Spleen (tissue), 11 donors: ENCODE data around the gene UBASH3A. TPM values are rescaled to one million over a fixed set of nuclear protein-coding genes. Genes with fewer than 3 reads are reported as not detected.
"Not testable (repeated sequence)": the region's sequence is repeated elsewhere in the genome, so short reads cannot be mapped to it uniquely, and the experiment has no call there.

ENCODE experiments used
- DNase-seq: peaks from one replicate; pipeline ENCODE4 v3.0.0-alpha.2; 2020
- H3K27ac ChIP-seq, 8 donors: fragments of 200-600 bp; sonication (generic) in 7 of 8; 1 replicate in 4 of 8; 2 replicates in 4 of 8; pipeline versions ENCODE4 v1.5.0 to v1.8.0; 2016 to 2021; ENCODE audit warnings: inconsistent platforms in 4 of 8, mild to moderate bottlenecking in 4 of 8, moderate library complexity in 1 of 8
- H3K27me3 ChIP-seq, 7 donors: fragments of 200-600 bp; sonication (generic) in 6 of 7; replicated peaks in 1 of 7; 1 replicate in 4 of 7; 2 replicates in 3 of 7; pipeline versions ENCODE4 v1.5.0 to v1.8.0; 2016 to 2021; ENCODE audit warnings: inconsistent platforms in 3 of 7, mild to moderate bottlenecking in 1 of 7
- H3K36me3 ChIP-seq, 6 donors: fragments of 200-600 bp; sonication (generic) in 5 of 6; 1 replicate in 4 of 6; 2 replicates in 2 of 6; pipeline versions ENCODE4 v1.5.0 to v1.8.0; 2016 to 2021; ENCODE audit warnings: inconsistent platforms in 2 of 6
- H3K4me1 ChIP-seq, 6 donors: fragments of 200-600 bp; sonication (generic) in 5 of 6; 1 replicate in 3 of 6; 2 replicates in 3 of 6; pipeline versions ENCODE4 v1.5.0 to v1.8.0; 2016 to 2021; ENCODE audit warnings: inconsistent platforms in 3 of 6
- H3K4me3 ChIP-seq, 8 donors: fragments of 200-600 bp; sonication (generic) in 7 of 8; 1 replicate in 4 of 8; 2 replicates in 4 of 8; pipeline versions ENCODE4 v1.5.0 to v1.8.0; 2016 to 2021; ENCODE audit warnings: inconsistent platforms in 4 of 8, mild to moderate bottlenecking in 4 of 8, moderate library complexity in 2 of 8
- H3K9me3 ChIP-seq, 8 donors: fragments of 200-600 bp; sonication (generic) in 7 of 8; 1 replicate in 4 of 8; 2 replicates in 4 of 8; pipeline versions ENCODE4 v1.5.0 to v1.8.0; 2016 to 2021; ENCODE audit warnings: inconsistent platforms in 4 of 8
- CTCF ChIP-seq, 11 experiments: fragments of 200-600 bp in 7 of 11; fragments of 450-650 bp in 4 of 11; sonication (generic) in 4 of 11; IDR thresholded peaks in 8 of 11; conservative IDR thresholded peaks in 3 of 11; 1 replicate in 7 of 11; 2 replicates in 4 of 11; pipeline versions ENCODE4 v1.4.0 to v1.8.0; 2016 to 2021; ENCODE audit warnings: antibody characterized with exemption in 11 of 11, inconsistent platforms in 4 of 11, mild to moderate bottlenecking in 1 of 11
- POLR2A ChIP-seq, 3 donors: fragments of 450-650 bp; IDR thresholded peaks; one replicate each; pipeline ENCODE4 v1.5.1; 2017; ENCODE audit warnings: antibody characterized with exemption in 3 of 3, mild to moderate bottlenecking in 1 of 3
- POLR2AphosphoS5 ChIP-seq, 3 donors: sonication (generic); formaldehyde crosslinking; IDR thresholded peaks; one replicate each; pipeline ENCODE4 v1.5.1; 2017; ENCODE audit warnings: antibody characterized with exemption in 3 of 3
- WGBS, 5 donors: extraction: QIAGEN DNeasy Blood & Tissue Kit in 3 of 5; methylation state at CpG; one replicate each; pipeline versions ENCODE4 v1.1.5 to v1.1.7; 2013 to 2018; 5-methylcytosine and 5-hydroxymethylcytosine counted together
- intact Hi-C: fragments of 100-400 bp; cut with DNase I; formaldehyde crosslinking; loops from one replicate; pipeline ENCODE4 v1.15.0; 2023; ENCODE audit warnings: low total_unique reads
- polyA plus RNA-seq, 3 donors: library from polyadenylated mRNA; stranded (reverse); fragments of 200-250 nt; gene quantifications; one replicate each; pipeline ENCODE4 v1.2.1, GENCODE V29; 2013
- total RNA-seq, 7 donors: library from RNA; depleted of rRNA in 3 of 7; stranded (reverse); fragments of >200 nt in 3 of 7; fragmentation: NEBNext Ultra II Directional in 4 of 7; extraction: Animal tissue kit (Norgen Biotek cat#: 25700) in 4 of 7; gene quantifications; one replicate each; pipeline versions ENCODE4 v1.1.0 to v1.2.1, GENCODE V29; 2016 to 2021
- donor health status: healthy with polysubstance abuse.
- donor health status: DM: no; HTN: no; CAD: no; lungs with moderate emphysema.
- donor health status: DM: no; HTN: no; CAD: no.
- donor health status: Bipolar disorder and iron deficiency.
- donor health status: healthy.
- donor health status: DM: no; HTN: no; CAD: no.
- donor health status: DM: yes; HTN: yes; CAD: no.

Gene UBASH3A
- total and polyA plus RNA-seq, 10 donors = 2.6 to 16.3 (median 10.2) TPM

GRCh38 chr21:42467140-42467983 lies 63.7 kb downstream of the UBASH3A start:
- Histone ChIP-seq H3K36me3 (no peaks in the 10 kb centered on the region), H3K4me3 (no peak overlapping the region), H3K9me3 (no peaks in the 10 kb centered on the region), H3K27me3 (peaks cover 0 to 22% (median 0%) of the 10 kb centered on the region in 7 donors), H3K4me1 (peaks cover 3 to 51% (median 33%) of the 10 kb centered on the region in 6 donors), H3K27ac (no peak overlapping the region)
- WGBS, 5 donors = 44 to 52% (median 45%) methylated on average over 12 of the region's 12 CpGs
- DNase-seq = no peak
- intact Hi-C loops = loop anchor here (10.0 kb wide), 1 partner anchor 47 kb away; the partner anchor contains the start of gene SLC37A1
- TF ChIP-seq POLR2AphosphoS5 (IDR thresholded peaks at IDR 0.05) (no peak), CTCF (IDR thresholded peaks at IDR 0.05 in 8 of 11, conservative IDR thresholded peaks at IDR 0.05 in 3 of 11) (peak in 4 of 11 experiments; percentile 21 to 33 (median 29)), POLR2A (IDR thresholded peaks at IDR 0.05) (no peak)

- Histone ChIP-seq H3K4me3 (no peak overlapping the region), H3K4me1 (peaks cover 3 to 43% (median 27%) of the 10 kb centered on the region in 6 donors), H3K9me3 (no peaks in the 10 kb centered on the region), H3K27me3 (peaks cover 0 to 23% (median 0%) of the 10 kb centered on the region in 7 donors), H3K36me3 (no peaks in the 10 kb centered on the region), H3K27ac (peak overlapping the region in 1 of 8 donors; percentile 36)
- DNase-seq = no peak
- intact Hi-C loops = loop anchor here (10.0 kb wide), 1 partner anchor 46 kb away; the partner anchor contains the start of gene SLC37A1
- WGBS, 5 donors = 58 to 74% (median 67%) methylated on average over 6 of the region's 6 CpGs
- no peak for TF ChIP-seq POLR2AphosphoS5 (IDR thresholded peaks at IDR 0.05)
- no peak for TF ChIP-seq CTCF (IDR thresholded peaks at IDR 0.05 in 8 of 11, conservative IDR thresholded peaks at IDR 0.05 in 3 of 11)
- no peak for TF ChIP-seq POLR2A (IDR thresholded peaks at IDR 0.05)
Observed at GRCh38 chr21:42468491-42469131, 64.9 kb downstream of the UBASH3A start.

- no peaks in the 10 kb centered on the region for H3K9me3 ChIP-seq
- peaks cover under 1 to 36% (median 21%) of the 10 kb centered on the region in 6 donors for H3K4me1 ChIP-seq
Observed at GRCh38 chr21:42469272-42469671, 65.6 kb downstream of the UBASH3A start.

GRCh38 chr21:42469726-42470125 lies 66.0 kb downstream of the UBASH3A start:
- WGBS, 5 donors = 89 to 95% (median 93%) methylated on average over 4 of the region's 4 CpGs

More at GRCh38 chr21:42469272-42469671, 65.6 kb downstream of the UBASH3A start:
- TF ChIP-seq POLR2AphosphoS5 (IDR thresholded peaks at IDR 0.05) (no peak), CTCF (IDR thresholded peaks at IDR 0.05 in 8 of 11, conservative IDR thresholded peaks at IDR 0.05 in 3 of 11) (no peak), POLR2A (IDR thresholded peaks at IDR 0.05) (no peak)
- no peaks in the 10 kb centered on the region for H3K36me3 ChIP-seq
- H3K27ac ChIP-seq = peak overlapping the region in 1 of 8 donors; percentile 36
- no peak overlapping the region for H3K4me3 ChIP-seq
- peaks cover 0 to 29% (median 0%) of the 10 kb centered on the region in 7 donors for H3K27me3 ChIP-seq
- intact Hi-C loops = loop anchor here (10.0 kb wide), 1 partner anchor 46 kb away; the partner anchor contains the start of gene SLC37A1
- 61 to 77% (median 72%) methylated on average over 2 of the region's 2 CpGs for whole genome bisulfite sequencing, 5 donors
- no peak for DNase-seq

More at GRCh38 chr21:42469726-42470125, 66.0 kb downstream of the UBASH3A start:
- H3K9me3 ChIP-seq, H3K4me3 ChIP-seq, H3K36me3 ChIP-seq, DNase-seq: not testable (repeated sequence)
- Histone ChIP-seq H3K4me1 (peaks cover 0 to 32% (median 16%) of the 10 kb centered on the region in 6 donors), H3K27ac (peak overlapping the region in 1 of 8 donors; percentile 8), H3K27me3 (peaks cover 0 to 32% (median 0%) of the 10 kb centered on the region in 7 donors)
- intact Hi-C loops = loop anchor here (10.0 kb wide), 1 partner anchor 45 kb away; the partner anchor contains the start of gene SLC37A1
